ENCODE results near the gene MAG.

MAG gene

DNA sequence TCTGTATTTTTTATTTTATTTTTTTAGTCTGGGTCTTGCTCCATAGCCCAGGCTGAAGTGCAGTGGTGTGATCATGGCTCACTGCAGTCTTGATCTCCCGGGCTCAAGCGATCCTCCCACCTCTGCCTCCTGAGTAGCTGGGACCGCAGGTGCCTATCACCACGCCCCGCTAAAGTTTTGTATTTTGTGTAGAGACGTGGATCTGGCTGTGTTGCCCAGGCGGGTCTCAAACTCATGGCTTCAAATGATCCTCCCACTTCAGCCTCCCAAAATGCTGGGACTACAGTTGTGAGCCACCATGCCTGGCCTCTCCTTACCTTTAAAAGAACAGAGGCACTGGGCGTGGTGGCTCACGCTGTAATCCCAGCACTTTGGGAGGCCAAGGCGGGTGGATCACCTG is 4.2 kb upstream of the MAG start:
- Histone ChIP-seq H3K36me3 (ENCODE audit: insufficient read depth, low read length) (no peaks in the 10 kb centered on the region), H4K20me1 (ENCODE audit: insufficient read depth, low read length, poor library complexity, severe bottlenecking) (no peaks in the 10 kb centered on the region), H3K4me1 (ENCODE audit: insufficient read depth, low read length, poor library complexity, severe bottlenecking) (no peaks in the 10 kb centered on the region), H3K79me2 (ENCODE audit: insufficient read depth, low read length) (no peaks in the 10 kb centered on the region), H3K4me2 (ENCODE audit: low read depth, low read length, poor library complexity, severe bottlenecking) (no peak overlapping the region), H3K27me3 (ENCODE audit: insufficient read depth, low read length, poor library complexity, severe bottlenecking) (no peaks in the 10 kb centered on the region), H2AFZ (ENCODE audit: low read length) (no peak overlapping the region), H3K4me3 (ENCODE audit: low read length, poor library complexity, severe bottlenecking) (no peak overlapping the region), H3K9ac (ENCODE audit: low read depth, low read length, poor library complexity, severe bottlenecking) (no peak overlapping the region), H3K9me2 (replicated peaks; ENCODE audit: low read depth, low read length) (no peaks in the 10 kb centered on the region), H3F3A (ENCODE audit: low read depth) (no peaks in the 10 kb centered on the region), H3K9me3 (ENCODE audit: insufficient read depth, low read depth, low read length) (no peaks in the 10 kb centered on the region)
- TF ChIP-seq, protein P1, sequence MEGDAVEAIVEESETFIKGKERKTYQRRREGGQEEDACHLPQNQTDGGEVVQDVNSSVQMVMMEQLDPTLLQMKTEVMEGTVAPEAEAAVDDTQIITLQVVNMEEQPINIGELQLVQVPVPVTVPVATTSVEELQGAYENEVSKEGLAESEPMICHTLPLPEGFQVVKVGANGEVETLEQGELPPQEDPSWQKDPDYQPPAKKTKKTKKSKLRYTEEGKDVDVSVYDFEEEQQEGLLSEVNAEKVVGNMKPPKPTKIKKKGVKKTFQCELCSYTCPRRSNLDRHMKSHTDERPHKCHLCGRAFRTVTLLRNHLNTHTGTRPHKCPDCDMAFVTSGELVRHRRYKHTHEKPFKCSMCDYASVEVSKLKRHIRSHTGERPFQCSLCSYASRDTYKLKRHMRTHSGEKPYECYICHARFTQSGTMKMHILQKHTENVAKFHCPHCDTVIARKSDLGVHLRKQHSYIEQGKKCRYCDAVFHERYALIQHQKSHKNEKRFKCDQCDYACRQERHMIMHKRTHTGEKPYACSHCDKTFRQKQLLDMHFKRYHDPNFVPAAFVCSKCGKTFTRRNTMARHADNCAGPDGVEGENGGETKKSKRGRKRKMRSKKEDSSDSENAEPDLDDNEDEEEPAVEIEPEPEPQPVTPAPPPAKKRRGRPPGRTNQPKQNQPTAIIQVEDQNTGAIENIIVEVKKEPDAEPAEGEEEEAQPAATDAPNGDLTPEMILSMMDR (conservative IDR thresholded peaks at IDR 0.05; ENCODE audit: low read length), result no peak
- no peak for TF ChIP-seq EZH2phosphoT487 (IDR thresholded peaks at IDR 0.05; ENCODE audit: borderline replicate concordance)

DNA sequence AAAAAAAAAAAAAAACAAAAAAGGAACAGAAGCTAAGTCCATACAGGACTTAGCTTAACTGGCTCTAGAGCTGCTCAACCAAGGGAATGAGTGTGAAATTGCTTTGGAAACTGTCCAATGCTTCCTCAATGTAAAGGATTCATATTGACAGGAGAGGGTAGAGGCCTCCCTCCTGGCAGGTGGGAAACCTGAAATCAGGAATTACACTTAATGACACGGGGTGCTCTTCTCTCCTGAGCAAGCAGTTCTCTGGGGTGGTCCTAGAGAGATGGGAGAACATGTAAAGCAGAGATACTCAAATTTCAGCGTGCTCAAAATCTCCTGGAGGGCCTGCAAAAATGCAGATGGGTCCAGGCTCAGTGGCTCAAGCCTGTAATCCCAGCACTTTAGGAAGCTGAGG is 3.6 kb upstream of the MAG start:
- no peaks in the 10 kb centered on the region for H3F3A ChIP-seq (ENCODE audit: low read depth)
- no peaks in the 10 kb centered on the region for H3K9me3 ChIP-seq (ENCODE audit: insufficient read depth, low read depth, low read length)
- H3K4me1 ChIP-seq (ENCODE audit: insufficient read depth, low read length, poor library complexity, severe bottlenecking), result no peaks in the 10 kb centered on the region
- H3K27me3 ChIP-seq (ENCODE audit: insufficient read depth, low read length, poor library complexity, severe bottlenecking), result no peaks in the 10 kb centered on the region
- no peaks in the 10 kb centered on the region for H4K20me1 ChIP-seq (ENCODE audit: insufficient read depth, low read length, poor library complexity, severe bottlenecking)
- H2AFZ ChIP-seq (ENCODE audit: low read length), result no peak overlapping the region
- no peak overlapping the region for H3K4me3 ChIP-seq (ENCODE audit: low read length, poor library complexity, severe bottlenecking)
- H3K4me2 ChIP-seq (ENCODE audit: low read depth, low read length, poor library complexity, severe bottlenecking), result no peak overlapping the region
- TF ChIP-seq, protein P1 (conservative IDR thresholded peaks at IDR 0.05; ENCODE audit: low read length), result no peak
- no peak for TF ChIP-seq EZH2phosphoT487 (IDR thresholded peaks at IDR 0.05; ENCODE audit: borderline replicate concordance)
- H3K9me2 ChIP-seq (replicated peaks; ENCODE audit: low read depth, low read length), result no peaks in the 10 kb centered on the region
- H3K9ac ChIP-seq (ENCODE audit: low read depth, low read length, poor library complexity, severe bottlenecking), result no peak overlapping the region
- H3K36me3 ChIP-seq (ENCODE audit: insufficient read depth, low read length), result no peaks in the 10 kb centered on the region
- H3K79me2 ChIP-seq (ENCODE audit: insufficient read depth, low read length), result no peaks in the 10 kb centered on the region

DNA sequence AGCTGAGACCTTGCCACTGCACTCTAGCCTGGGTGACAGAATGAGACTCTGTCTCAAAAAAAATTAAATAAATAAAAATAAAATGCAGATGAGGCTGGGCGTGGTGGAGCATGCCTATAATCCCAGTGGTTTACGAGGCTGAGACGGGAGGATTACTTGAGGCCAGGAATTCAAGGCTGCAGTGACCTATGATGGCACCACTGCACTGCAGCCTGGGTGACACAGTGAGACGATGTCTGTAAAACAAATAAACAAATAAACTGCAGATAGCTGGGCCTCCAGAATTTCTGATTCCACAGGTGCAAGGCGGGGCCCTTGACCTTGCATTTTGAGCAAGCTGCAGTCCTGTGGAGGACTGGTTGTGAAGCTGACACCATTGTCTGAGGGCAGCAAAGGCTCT is 3.1 kb upstream of the MAG start:
- Histone ChIP-seq H3K9ac (ENCODE audit: low read depth, low read length, poor library complexity, severe bottlenecking) (no peak overlapping the region), H4K20me1 (ENCODE audit: insufficient read depth, low read length, poor library complexity, severe bottlenecking) (no peaks in the 10 kb centered on the region), H2AFZ (ENCODE audit: low read length) (no peak overlapping the region), H3F3A (ENCODE audit: low read depth) (no peaks in the 10 kb centered on the region), H3K9me2 (replicated peaks; ENCODE audit: low read depth, low read length) (no peaks in the 10 kb centered on the region), H3K4me2 (ENCODE audit: low read depth, low read length, poor library complexity, severe bottlenecking) (no peak overlapping the region), H3K27me3 (ENCODE audit: insufficient read depth, low read length, poor library complexity, severe bottlenecking) (no peaks in the 10 kb centered on the region), H3K4me3 (ENCODE audit: low read length, poor library complexity, severe bottlenecking) (no peak overlapping the region), H3K4me1 (ENCODE audit: insufficient read depth, low read length, poor library complexity, severe bottlenecking) (no peaks in the 10 kb centered on the region), H3K79me2 (ENCODE audit: insufficient read depth, low read length) (no peaks in the 10 kb centered on the region), H3K9me3 (ENCODE audit: insufficient read depth, low read depth, low read length) (no peaks in the 10 kb centered on the region), H3K36me3 (ENCODE audit: insufficient read depth, low read length) (no peaks in the 10 kb centered on the region)
- TF ChIP-seq, protein P1 (conservative IDR thresholded peaks at IDR 0.05; ENCODE audit: low read length), result no peak
